GM10266 (cell line): ENCODE measurements around the gene GNAT1.

Experiments used
- DNase-seq: peaks from one replicate; pipeline ENCODE4 v3.0.0; 2012; ENCODE audit errors: extremely low spot score
- CTCF ChIP-seq: IDR thresholded peaks from 2 replicates; pipeline ENCODE4 v1.5.1; 2012; ENCODE audit warnings: mild to moderate bottlenecking, low read depth; ENCODE audit not compliant: control insufficient read depth, insufficient read depth; ENCODE audit errors: missing control alignments

The GNAT1 gene

GRCh38 chr3:50171540-50172301 is 19.7 kb upstream of the GNAT1 start:
- TF ChIP-seq CTCF, result no peak
- DNase-seq, result no peak

- no peak for TF ChIP-seq CTCF
- DNase-seq, result no peak
Measured at GRCh38 chr3:50172626-50173220, 18.7 kb upstream of the GNAT1 start.

- no peak for TF ChIP-seq CTCF
- DNase-seq, result no peak
Measured at GRCh38 chr3:50173685-50174516, 17.5 kb upstream of the GNAT1 start.

- no peak for TF ChIP-seq CTCF
- DNase-seq, result no peak
Measured at GRCh38 chr3:50174517-50174895, 16.9 kb upstream of the GNAT1 start.

- no peak for DNase-seq
- no peak for TF ChIP-seq CTCF
Measured at GRCh38 chr3:50174947-50175524, 16.4 kb upstream of the GNAT1 start.

GRCh38 chr3:50177346-50177745 is 14.1 kb upstream of the GNAT1 start:
- DNase-seq, result no peak
- TF ChIP-seq CTCF, result no peak
